Kidney capillary endothelial cell (primary cell): ENCODE measurements around the gene SELENOH.

Experiments used
- DNase-seq: peaks from one replicate; pipeline ENCODE4 v3.0.0-alpha.2; 2018; ENCODE audit warnings: low spot score

SELENOH gene

GRCh38 chr11:57746920-57747319 lies 5.6 kb downstream of the SELENOH start:
- no peak for DNase-seq

- no peak for DNase-seq
Observed at GRCh38 chr11:57751176-57751575, 9.9 kb downstream of the SELENOH start.

- peak; percentile 60 for DNase-seq
Observed at GRCh38 chr11:57751676-57752253, 10.5 kb downstream of the SELENOH start, which contains the start of gene BTBD18. TSS of gene BTBD18 (minus strand) at chr11:57751819. CDS start at chr11:57751188, 631 bp downstream.

GRCh38 chr11:57752954-57753353 lies 11.7 kb downstream of the SELENOH start:
- DNase-seq = no peak

GRCh38 chr11:57758174-57758573 lies 16.9 kb downstream of the SELENOH start:
- DNase-seq = no peak

- DNase-seq = peak; percentile 94
Observed at GRCh38 chr11:57761301-57762234, 20.3 kb downstream of the SELENOH start, which contains the start of gene CTNND1. TSS of gene CTNND1 (plus strand) at chr11:57761802. CDS start at chr11:57791479, 29,677 bp downstream.

- DNase-seq = no peak
Observed at GRCh38 chr11:57762235-57762861, 21.1 kb downstream of the SELENOH start.

- peak; percentile 57 for DNase-seq
Observed at GRCh38 chr11:57763568-57763967, 22.3 kb downstream of the SELENOH start.

- DNase-seq = no peak
Observed at GRCh38 chr11:57764021-57764420, 22.7 kb downstream of the SELENOH start.

- no peak for DNase-seq
Observed at GRCh38 chr11:57764566-57764965, 23.3 kb downstream of the SELENOH start.

GRCh38 chr11:57764972-57765371 lies 23.7 kb downstream of the SELENOH start:
- DNase-seq = no peak

GRCh38 chr11:57770793-57771192 lies 29.5 kb downstream of the SELENOH start:
- no peak for DNase-seq

GRCh38 chr11:57771365-57771764 lies 30.1 kb downstream of the SELENOH start:
- no peak for DNase-seq

GRCh38 chr11:57772562-57772961 lies 31.3 kb downstream of the SELENOH start:
- no peak for DNase-seq

- DNase-seq = no peak
Observed at GRCh38 chr11:57773026-57773598, 31.8 kb downstream of the SELENOH start.

GRCh38 chr11:57775491-57775890 lies 34.2 kb downstream of the SELENOH start:
- peak; percentile 79 for DNase-seq

- peak; percentile 41 for DNase-seq
Observed at GRCh38 chr11:57776031-57776521, 34.8 kb downstream of the SELENOH start.

- no peak for DNase-seq
Observed at GRCh38 chr11:57776577-57777210, 35.4 kb downstream of the SELENOH start.

GRCh38 chr11:57777969-57778317 lies 36.7 kb downstream of the SELENOH start:
- DNase-seq = no peak

- DNase-seq = peak; percentile 99
Observed at GRCh38 chr11:57778318-57779037, 37.2 kb downstream of the SELENOH start.

GRCh38 chr11:57779276-57779675 lies 38.0 kb downstream of the SELENOH start:
- peak; percentile 47 for DNase-seq
